ENCODE data around the gene IKZF5.

Gene IKZF5

DNA sequence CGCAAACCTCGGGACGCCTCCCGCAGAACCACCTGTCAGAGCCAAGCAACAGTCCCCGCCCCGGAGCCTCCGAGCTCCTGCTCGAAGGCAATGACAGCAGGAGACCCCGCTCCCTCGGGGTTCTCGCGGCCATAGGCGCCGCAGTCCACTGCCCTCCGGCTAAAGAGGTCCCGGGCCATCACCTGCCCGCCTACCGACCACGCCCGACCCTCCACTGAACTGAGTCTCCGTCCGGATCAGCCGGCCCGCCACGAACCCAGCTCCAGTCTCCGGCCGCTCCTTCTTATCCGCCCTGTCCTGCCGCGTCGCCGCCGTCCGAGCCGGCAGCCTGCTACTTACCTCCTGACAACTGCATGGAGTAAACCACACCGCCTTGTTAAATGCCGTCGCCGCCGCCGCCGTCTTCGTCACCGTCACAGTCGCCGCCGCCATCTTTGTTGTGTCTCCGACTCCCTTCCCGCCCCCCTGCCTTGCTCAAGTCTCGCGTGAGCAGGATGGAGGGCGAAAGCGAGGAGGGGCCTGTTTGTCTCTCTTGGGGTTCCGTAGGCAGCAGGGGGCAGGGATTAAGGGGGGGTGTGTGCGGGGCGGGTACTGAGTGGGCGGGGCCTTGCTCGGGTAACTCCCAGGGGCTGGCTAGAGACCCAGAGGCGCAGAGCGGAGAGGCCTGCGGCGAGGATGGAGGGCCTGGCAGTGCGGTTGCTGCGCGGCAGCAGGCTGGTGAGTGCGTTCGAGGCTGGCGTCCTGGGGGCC, at the start of gene IKZF5, which contains the start of gene ACADSB:
Gene IKZF5 (minus strand): TSS at position 441 of the 750 bp plus-strand sequence. CDS start 10,170 bp downstream, outside the sequence.
Gene ACADSB (plus strand): TSS at position 652 of the 750 bp plus-strand sequence. CDS start 24 bp downstream, at position 676.
- DNase-seq = peak; percentile 92 to 96

- no peak for DNase-seq
Observed at GRCh38 chr10:123057968-123058367, 49.4 kb upstream of the IKZF5 start.

GRCh38 chr10:123045961-123046731, 37.6 kb upstream of the IKZF5 start:
- no peak for DNase-seq

DNA sequence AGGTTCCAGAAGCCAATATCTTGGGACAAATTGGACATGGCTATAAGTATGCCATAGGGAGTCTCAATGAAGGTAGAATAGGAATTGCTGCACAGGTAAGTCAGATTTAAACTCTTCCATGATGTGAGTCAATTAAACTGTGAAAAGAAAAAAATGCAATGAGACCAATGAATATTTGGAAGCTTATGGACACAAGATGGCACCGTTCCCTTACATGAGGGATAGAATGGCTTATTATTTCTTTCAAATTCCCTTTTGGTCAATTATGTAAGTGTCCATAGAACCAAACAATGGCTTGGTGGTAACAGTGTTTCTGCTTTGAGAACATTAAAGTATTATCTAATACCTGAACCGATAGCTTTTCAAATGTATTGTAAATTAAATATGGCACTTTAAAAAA, 35.8 kb upstream of the IKZF5 start:
- DNase-seq = no peak

DNA sequence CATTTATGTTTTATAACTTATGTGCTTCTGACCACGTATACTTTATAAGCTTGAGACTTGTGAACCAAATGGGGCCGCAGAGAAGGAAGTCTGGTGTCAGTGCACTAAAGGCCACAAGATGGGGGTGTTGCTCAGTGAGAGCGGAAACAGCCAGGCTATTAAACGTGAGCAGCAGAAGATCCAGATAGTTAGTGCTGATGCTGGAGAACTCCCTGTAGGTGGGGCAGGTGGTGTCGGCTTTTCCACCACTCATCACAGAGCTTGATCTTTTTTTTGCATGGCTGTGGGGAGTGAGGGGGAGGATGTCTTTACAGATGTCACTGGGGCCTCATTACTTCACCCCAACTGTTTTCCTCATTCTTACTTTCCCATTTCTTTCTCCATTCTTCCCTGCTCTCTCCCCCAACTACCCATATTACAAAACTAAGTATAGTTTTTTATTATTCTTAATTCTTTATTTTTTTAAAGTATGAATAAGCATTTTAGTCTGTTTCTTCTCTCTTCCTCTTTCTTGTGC, 34.9 kb upstream of the IKZF5 start:
- peak; percentile 33 to 37 for DNase-seq

- no peak for DNase-seq
Observed at GRCh38 chr10:123042708-123043408, 34.3 kb upstream of the IKZF5 start.

DNA sequence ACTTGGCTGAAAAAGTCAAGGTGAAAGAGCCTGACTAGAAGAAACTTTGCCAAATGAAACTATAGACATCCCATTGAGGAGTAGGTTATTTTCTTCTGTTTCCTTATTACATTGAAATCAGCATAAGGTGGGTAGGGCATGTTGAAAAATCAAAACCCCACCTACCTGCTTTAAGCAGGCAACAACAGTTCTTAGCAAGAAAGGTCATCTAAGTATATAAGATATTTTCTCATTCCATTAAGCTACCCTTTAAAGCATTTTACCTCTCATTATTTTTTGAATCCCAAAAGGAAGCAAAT, 31.0 kb upstream of the IKZF5 start:
- no peak for DNase-seq

DNA sequence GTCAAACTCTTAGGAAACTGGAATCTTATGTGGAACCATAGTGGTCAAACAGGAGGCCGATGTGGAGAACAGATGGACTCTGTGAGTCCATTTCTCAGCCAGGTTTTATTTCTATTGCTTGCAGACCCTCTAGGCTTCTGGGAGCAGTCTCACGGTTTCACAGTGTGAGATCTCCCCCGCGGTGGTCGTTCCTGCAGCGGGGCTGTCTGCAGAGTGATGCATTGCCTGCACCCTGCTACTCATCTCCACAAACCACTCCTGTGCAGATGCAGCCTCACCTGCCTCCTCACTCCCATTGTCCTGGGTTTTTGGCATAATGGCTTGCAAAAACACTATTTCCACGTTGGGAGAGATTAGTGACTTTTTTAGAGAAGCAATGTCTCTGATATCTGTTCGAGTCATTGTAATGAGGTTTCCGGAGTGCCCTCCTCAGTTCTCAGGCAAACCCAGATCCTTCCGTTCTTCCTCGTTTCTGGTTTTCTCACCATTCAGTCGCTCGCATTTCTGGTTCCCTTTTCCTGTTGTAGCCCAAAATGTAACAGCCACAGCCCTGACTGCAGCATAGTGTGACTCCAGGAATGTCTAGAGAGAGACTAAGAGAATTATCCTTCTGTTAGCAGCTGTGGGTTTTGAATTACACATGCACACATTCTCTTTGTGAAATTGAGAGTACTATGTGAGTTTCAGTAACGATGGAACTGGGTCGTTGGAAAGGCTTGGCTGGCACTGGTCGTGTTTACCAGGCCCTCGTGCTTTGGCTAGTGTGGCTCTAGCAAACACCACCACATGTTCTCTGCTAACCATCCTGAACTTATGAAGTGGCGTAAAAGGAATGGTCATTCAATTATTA, 30.4 kb upstream of the IKZF5 start:
- no peak for DNase-seq

DNA sequence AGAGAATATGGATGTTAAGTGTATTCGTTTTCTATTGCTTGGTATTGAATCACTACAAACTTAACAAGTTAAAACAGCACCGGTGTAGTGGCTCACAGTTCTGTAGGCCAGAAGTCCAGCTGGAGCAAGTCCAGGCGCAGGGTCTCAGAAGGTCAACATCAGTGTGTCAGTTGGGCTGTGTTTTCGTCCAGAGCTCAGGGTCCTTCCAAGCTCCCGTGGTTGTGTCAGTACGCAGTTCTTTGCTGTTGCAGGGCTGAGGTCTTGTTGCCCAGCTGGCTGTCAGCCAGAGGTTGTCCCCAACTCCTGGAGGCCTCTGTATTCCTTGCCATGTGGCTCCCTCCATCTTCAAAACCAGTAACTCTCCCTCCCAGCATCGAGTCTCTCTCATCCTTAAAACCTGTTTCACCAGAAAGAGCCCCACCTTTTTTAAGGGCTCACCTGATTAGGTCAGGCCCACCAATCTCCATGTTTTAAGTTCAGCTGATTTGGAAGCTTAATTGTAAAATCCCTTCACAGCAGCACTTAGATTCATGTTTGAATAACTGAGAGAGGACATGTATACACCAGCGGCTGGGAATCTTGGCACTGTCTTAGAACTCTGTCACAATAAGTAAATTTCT, 27.0 kb upstream of the IKZF5 start:
- DNase-seq = no peak

DNA sequence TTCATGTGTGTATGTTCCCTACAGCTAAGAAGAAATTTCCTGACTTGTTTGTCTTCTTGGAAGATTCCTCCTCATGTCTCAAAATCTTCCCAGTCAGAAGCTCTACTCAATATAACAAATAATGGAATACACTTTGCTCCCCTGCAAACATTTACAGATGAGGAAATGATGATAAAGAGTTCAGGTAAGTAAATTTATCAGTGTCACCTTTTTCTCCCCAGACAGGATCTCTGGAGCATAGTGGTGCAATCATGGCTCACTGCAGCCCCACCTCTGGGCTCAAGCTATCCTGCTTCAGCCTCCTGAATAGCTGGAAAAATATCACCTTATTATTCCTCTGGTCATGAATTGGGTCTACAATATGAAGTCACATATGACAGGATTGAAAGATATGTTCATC, 25.7 kb upstream of the IKZF5 start:
- DNase-seq = no peak

DNA sequence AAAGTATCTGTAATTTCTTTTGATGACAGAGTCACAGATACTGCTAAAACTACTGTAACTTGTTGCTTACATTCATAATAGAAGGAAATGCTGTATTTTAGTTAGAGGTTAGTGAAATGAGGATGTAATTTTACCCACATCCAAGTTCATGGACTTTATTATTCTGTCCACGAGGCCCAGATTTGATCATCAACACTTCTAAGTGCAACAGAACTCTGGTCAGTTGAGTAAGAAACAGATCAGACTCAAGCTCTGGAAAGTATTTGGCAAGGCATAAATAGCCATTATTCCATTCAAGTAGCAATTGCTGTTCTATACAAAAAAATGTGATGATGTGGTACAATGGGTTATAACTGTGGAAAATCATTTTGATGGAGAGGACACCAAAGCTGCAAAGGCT, 22.5 kb upstream of the IKZF5 start:
- DNase-seq = no peak

DNA sequence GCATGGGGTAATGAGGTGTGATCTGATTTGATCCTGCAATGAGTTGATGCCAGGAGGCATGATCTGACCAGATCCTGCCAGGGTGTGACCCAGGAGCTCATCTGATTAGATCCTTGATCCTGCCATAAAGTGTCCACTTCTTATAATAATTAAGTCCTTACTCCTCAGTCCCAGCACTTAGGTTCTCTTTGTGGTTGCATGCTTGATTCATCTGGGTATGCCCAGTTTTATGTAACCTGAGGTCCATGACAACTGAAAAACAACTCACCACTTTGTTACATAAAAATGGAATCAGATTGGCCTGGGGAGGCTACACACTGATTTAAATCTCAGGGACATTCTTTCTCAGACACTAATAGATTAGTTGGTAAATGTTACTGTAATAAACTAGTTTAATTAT, 19.3 kb upstream of the IKZF5 start:
- DNase-seq = no peak

DNA sequence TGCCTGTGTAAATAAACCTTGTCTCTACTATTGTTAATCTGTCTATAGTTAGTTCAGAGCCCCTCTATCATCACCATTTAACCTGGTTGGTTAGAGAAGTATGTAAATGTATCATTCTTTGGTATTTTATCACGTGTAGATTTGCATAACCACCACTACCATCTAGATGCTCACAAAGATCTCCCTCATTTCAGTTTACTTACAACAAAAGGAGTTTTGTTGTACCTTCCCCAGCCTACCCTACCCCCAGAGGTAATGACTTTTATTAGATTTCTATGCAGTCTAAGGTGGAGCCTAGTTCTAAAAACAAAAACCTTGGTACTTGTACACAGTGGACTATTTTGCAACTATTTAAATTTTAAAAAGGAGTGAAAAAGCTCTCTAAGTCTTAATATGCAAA, 17.7 kb upstream of the IKZF5 start:
- DNase-seq = no peak

- DNase-seq = no peak
Observed at GRCh38 chr10:123024540-123024939, 15.9 kb upstream of the IKZF5 start.

GRCh38 chr10:123021517-123021916, 12.9 kb upstream of the IKZF5 start:
- DNase-seq = no peak

DNA sequence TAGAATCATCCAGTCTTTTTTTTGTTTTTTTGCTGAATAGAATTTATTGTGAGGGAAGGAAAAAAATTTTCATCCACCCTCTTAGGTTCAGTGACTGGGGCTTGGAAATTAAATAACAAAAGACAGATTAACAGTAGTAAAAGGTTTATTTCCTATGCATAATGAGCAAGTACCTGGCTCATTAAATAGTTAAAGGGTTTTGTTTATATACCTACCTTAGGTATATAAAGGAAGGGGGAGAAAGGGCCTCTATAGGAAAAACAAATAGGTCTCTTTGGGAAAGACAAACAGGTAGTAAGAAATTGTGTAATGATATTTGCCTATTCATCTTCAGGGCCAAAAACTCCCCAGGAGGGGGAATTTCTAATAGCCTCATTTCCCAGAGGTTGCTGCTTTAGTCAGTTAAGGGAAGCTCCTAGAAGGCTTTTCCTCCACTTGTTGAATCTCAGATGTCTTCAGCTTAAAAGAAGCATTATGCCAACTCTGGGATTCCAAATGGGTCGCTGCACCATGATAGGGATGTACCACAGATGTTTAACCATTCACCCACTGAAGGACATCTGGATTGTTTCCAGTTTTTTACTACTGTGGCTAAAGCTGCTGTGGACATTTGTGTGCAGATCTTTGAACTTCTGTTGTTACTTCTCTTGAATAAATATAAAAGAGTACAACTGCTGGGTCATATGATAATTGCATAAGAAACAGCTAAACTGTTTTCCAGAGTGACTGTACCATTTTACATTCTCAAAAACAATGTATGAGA, 11.5 kb upstream of the IKZF5 start:
- no peak for DNase-seq

- no peak for DNase-seq
Observed at GRCh38 chr10:123019264-123019663, 10.7 kb upstream of the IKZF5 start.

- DNase-seq = no peak
Observed at GRCh38 chr10:123018531-123018930, 9.9 kb upstream of the IKZF5 start.

DNA sequence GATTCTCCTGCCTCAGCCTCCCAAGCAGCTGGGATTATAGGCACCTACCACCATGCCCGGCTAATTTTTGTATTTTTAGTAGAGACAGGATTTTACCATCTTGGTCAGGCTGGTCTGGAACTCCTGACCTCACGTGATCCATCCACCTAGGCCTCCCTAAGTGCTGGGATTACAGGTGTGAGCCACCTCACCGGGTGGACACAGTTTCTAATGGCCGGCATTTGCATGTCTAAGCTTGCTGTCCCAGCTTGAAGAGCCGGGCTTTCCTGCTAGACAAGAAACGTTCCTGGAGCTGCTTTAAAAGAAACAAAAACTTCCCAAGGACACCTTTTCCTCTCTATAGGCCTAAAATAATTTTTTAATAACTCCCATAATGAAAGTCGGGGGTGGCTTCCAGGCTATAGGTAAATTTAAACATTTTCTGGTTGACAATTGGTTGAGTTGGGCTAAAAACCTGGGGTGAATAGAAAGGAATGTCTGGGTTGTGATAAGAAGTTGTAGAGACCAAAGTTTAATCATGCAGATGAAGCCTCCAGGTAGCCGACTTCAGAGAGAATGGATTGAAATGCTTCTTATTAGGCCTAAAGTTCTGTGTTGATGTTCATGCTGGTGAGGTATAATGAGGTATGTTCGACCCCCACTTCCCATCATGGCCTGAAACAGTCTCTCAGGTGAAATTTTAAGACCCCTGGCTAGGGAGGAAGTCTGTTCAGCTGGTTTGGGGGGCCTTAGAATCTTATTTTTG, 9.0 kb upstream of the IKZF5 start:
- no peak for DNase-seq

- DNase-seq = no peak
Observed at GRCh38 chr10:123016228-123016627, 7.6 kb upstream of the IKZF5 start.

DNA sequence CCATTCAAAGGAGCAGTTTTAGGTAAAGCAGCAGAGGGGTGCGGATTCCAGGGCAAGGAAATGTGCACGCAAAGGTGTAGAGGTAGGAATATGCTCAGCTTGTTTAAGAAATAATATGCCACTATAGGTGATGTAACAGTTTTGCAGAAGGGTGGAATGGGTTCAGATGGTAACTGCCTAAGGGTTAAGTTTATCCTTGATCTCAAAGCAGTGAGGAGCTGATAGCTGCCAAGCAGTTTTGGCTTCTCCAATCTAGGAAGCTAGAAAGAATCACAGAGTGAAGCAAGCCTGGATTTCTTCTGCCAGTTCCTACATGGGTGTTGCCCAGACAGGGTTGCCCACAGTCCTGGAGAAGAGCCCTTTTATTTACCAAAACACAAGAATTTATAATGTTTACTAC, 6.2 kb upstream of the IKZF5 start:
- no peak for DNase-seq
